Nephron progenitor cell (in vitro differentiated cells): Measurements from ENCODE around the gene GZF1.

Source experiments
- DNase-seq: peaks from one replicate; pipeline ENCODE4 v3.0.0; 2021
- H3K27ac Mint-ChIP-seq: 2 replicates; pipeline ENCODE4 v1.8.0; 2021; ENCODE audit warnings: mild to moderate bottlenecking, moderate library complexity, mixed read lengths
- H3K27me3 Mint-ChIP-seq: 2 replicates; pipeline ENCODE4 v1.8.0; 2021; ENCODE audit warnings: mild to moderate bottlenecking, low read depth, mixed read lengths; ENCODE audit not compliant: poor library complexity
- H3K36me3 Mint-ChIP-seq: 2 replicates; pipeline ENCODE4 v1.8.0; 2021; ENCODE audit warnings: low read depth, mixed read lengths
- H3K4me1 Mint-ChIP-seq: 2 replicates; pipeline ENCODE4 v1.8.0; 2021; ENCODE audit warnings: mixed read lengths
- H3K4me3 Mint-ChIP-seq: 2 replicates; pipeline ENCODE4 v1.8.0; 2021; ENCODE audit warnings: mild to moderate bottlenecking, moderate library complexity, mixed read lengths
- H3K9me3 Mint-ChIP-seq: 2 replicates; pipeline ENCODE4 v1.8.0; 2021; ENCODE audit warnings: mild to moderate bottlenecking, moderate library complexity, mixed read lengths
- TF ChIP-seq, protein P1 (sequence below): fragments of 200-600 bp; sonication (generic); IDR thresholded peaks from 2 replicates; pipeline ENCODE4 v1.5.0; 2021; ENCODE audit warnings: antibody characterized with exemption

The GZF1 gene

DNA sequence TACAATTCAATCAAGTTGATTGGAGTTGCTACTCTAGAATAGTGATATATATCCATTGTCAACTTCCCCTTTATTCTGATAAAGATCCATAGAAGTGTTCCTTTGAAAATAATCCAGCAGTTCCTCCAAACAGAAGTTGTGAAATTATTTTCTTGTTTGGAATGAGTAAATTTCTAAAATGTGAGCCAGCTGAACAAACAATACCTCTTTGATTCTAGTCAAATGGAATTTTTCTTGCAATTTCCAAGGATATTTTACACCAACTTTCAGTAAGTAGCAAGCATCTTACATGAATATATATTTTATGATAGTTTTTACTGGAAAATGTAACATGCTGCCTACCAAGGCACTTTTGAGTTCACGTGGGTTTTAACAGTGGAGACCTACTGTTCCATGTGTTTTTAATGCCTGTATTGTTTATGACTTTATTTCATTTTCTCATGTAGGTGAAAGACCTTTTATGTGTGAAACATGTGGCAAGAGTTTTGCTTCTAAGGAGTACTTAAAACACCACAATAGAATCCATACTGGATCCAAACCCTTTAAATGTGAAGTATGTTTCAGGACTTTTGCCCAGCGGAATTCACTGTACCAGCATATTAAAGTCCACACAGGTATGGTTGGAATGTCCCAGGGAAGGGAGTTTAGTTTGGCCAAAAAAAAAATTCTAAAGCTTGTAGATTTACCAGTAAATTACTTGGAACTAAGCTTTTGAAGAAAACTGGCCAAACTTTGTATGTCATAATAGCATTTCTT is 6.5 kb downstream of the GZF1 start:
- no peaks in the 10 kb centered on the region for H3K27me3 Mint-ChIP-seq
- TF ChIP-seq, protein P1, sequence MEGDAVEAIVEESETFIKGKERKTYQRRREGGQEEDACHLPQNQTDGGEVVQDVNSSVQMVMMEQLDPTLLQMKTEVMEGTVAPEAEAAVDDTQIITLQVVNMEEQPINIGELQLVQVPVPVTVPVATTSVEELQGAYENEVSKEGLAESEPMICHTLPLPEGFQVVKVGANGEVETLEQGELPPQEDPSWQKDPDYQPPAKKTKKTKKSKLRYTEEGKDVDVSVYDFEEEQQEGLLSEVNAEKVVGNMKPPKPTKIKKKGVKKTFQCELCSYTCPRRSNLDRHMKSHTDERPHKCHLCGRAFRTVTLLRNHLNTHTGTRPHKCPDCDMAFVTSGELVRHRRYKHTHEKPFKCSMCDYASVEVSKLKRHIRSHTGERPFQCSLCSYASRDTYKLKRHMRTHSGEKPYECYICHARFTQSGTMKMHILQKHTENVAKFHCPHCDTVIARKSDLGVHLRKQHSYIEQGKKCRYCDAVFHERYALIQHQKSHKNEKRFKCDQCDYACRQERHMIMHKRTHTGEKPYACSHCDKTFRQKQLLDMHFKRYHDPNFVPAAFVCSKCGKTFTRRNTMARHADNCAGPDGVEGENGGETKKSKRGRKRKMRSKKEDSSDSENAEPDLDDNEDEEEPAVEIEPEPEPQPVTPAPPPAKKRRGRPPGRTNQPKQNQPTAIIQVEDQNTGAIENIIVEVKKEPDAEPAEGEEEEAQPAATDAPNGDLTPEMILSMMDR: no peak
- H3K27ac Mint-ChIP-seq: peak overlapping the region; percentile 8
- H3K4me1 Mint-ChIP-seq: peaks cover 31% of the 10 kb centered on the region
- H3K9me3 Mint-ChIP-seq: no peaks in the 10 kb centered on the region
- no peak for DNase-seq
- no peak overlapping the region for H3K4me3 Mint-ChIP-seq
- peaks cover 51% of the 10 kb centered on the region for H3K36me3 Mint-ChIP-seq

DNA sequence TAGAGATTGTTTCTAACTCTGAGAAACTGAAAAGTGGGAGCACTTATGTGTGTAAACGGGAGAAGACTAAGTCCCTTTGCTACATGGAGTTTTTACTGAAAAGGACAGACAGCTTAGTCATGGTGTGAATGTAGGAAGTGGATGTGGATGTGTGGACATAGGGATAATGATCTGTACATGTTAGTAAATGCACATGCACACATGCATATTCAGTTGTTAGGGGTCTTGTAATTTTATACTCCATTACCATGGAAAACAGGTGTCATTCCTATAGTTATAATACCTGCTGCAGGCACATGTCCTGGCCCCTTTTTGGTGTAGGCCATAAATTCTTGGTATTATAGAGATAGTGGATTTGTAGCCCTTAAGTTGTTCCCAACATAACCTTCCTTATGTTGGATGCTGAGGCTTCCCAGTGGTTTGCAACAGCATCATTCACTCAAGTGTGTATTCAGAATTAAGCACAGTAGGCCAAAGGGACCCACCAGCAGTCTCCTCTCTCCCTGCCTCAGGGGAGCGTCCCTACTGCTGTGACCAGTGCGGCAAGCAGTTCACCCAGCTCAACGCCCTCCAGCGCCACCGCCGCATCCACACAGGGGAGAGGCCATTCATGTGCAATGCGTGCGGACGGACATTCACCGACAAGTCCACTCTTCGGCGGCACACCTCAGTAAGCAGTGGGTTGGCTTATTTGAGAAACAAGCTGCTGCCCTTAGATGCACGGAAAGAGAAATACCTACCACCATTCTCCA is 7.3 kb downstream of the GZF1 start:
- H3K36me3 Mint-ChIP-seq: peaks cover 57% of the 10 kb centered on the region
- peaks cover 23% of the 10 kb centered on the region for H3K4me1 Mint-ChIP-seq
- TF ChIP-seq, protein P1: no peak
- H3K9me3 Mint-ChIP-seq: no peaks in the 10 kb centered on the region
- peak overlapping the region; percentile 8 for H3K27ac Mint-ChIP-seq
- DNase-seq: no peak
- no peak overlapping the region for H3K4me3 Mint-ChIP-seq
- H3K27me3 Mint-ChIP-seq: no peaks in the 10 kb centered on the region

DNA sequence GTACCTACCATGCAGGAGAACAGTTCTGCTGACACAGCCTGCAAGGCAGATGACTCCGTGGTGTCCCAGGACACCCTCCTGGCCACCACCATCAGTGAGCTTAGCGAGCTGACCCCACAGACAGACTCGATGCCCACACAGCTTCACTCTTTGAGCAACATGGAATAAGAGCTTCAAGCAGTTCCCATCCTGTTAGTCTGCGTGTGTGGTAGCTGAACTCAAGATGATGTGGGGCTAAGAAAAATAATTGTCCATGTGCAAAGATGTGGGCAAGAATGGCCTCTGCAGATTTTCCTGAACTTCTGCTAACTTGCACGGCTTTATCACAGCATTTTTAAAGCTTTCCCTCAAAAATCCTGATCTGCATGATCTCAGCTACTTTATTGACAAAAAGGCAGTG is 8.3 kb downstream of the GZF1 start:
- no peaks in the 10 kb centered on the region for H3K9me3 Mint-ChIP-seq
- H3K27ac Mint-ChIP-seq: no peak overlapping the region
- H3K27me3 Mint-ChIP-seq: no peaks in the 10 kb centered on the region
- no peak for DNase-seq
- peaks cover 13% of the 10 kb centered on the region for H3K4me1 Mint-ChIP-seq
- peaks cover 55% of the 10 kb centered on the region for H3K36me3 Mint-ChIP-seq
- no peak overlapping the region for H3K4me3 Mint-ChIP-seq
- TF ChIP-seq, protein P1: no peak

DNA sequence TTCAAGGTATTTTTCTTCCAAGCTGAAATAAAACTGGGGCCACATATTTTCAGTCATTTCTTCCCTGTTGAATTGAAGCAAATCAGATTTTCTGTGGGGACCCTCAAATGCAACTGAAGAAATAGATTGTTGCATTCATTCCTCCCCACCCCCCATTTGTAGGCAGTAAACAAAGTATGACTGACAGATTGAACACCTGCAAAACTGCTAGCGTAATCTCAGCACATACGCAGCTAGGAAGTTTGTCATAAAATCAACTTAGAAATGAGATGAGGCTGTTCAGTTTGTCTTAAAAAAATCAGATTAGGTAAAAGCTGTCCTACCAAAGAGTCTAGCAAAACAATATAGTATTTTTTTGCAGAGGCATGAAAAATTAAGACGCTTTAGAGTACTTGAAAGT is 8.9 kb downstream of the GZF1 start:
- H3K4me3 Mint-ChIP-seq: no peak overlapping the region
- no peaks in the 10 kb centered on the region for H3K9me3 Mint-ChIP-seq
- no peak for DNase-seq
- no peak overlapping the region for H3K27ac Mint-ChIP-seq
- peaks cover 58% of the 10 kb centered on the region for H3K36me3 Mint-ChIP-seq
- peaks cover 11% of the 10 kb centered on the region for H3K4me1 Mint-ChIP-seq
- TF ChIP-seq, protein P1: no peak
- H3K27me3 Mint-ChIP-seq: no peaks in the 10 kb centered on the region

DNA sequence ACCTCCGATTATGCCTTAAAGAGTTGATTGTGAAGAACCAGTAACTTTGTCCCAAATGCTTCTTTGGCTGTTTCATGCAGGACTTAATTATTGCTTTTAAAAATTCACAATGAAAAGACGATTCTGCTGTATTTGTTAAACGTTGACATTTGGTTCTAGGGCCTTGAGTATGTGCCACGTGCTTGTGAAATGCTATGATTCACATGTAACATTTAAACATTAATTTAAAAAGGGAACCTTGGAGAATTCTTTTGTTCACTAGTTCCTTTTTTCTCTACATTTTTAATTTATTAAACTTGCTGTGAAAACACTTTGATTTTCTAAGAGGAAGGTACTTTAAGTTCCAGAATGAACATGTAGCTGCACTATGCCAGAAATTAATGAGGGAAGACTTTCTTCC is 9.5 kb downstream of the GZF1 start:
- Mint-ChIP-seq H3K4me3 (no peak overlapping the region), H3K27me3 (no peaks in the 10 kb centered on the region), H3K4me1 (peaks cover 5% of the 10 kb centered on the region), H3K9me3 (no peaks in the 10 kb centered on the region), H3K27ac (no peak overlapping the region), H3K36me3 (peaks cover 58% of the 10 kb centered on the region)
- DNase-seq: no peak
- TF ChIP-seq, protein P1: no peak
